Right lobe of liver (tissue), 4 donors: Measurements from ENCODE around the gene BOLA3.

Source experiments
- POLR2A ChIP-seq: fragments of 450-650 bp; IDR thresholded peaks from one replicate; pipeline ENCODE4 v1.6.1; 2017; ENCODE audit warnings: antibody characterized with exemption, mild to moderate bottlenecking
- TF ChIP-seq, protein P1 (sequence below), 4 donors: fragments of 200-600 bp in 3 of 4; fragments of 450-650 bp in 1 of 4; IDR thresholded peaks; one replicate each; pipeline versions ENCODE4 v1.5.1 to v1.8.0; 2016 to 2022; ENCODE audit warnings: antibody characterized with exemption in 4 of 4, mild to moderate bottlenecking in 2 of 4
- donor health status: DM: no; HTN: no; CAD: no.
- donor health status: DM: no; HTN: no; CAD: no.
- donor health status: DM: no; HTN: yes; CAD: no.

DNA sequence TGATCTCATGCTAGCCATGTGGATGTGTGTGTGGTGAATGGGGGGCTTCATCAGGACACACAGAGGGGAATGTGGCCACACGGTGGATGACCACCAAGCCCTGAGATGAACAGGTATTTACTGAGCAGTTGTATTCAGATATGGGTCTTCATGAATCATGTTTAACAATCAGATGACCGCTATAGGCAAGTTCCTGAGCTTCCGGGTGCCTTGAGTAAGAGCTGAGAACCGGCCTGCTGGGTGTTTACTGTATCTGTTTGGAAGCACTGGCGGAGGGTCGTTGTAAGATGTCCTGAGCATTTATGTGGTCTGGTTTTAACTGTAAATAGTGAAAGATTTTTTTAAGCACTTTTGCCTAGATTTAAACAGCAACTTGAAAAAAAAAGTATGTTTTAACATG is 43.9 kb downstream of the BOLA3 start:
- TF ChIP-seq, protein P1, sequence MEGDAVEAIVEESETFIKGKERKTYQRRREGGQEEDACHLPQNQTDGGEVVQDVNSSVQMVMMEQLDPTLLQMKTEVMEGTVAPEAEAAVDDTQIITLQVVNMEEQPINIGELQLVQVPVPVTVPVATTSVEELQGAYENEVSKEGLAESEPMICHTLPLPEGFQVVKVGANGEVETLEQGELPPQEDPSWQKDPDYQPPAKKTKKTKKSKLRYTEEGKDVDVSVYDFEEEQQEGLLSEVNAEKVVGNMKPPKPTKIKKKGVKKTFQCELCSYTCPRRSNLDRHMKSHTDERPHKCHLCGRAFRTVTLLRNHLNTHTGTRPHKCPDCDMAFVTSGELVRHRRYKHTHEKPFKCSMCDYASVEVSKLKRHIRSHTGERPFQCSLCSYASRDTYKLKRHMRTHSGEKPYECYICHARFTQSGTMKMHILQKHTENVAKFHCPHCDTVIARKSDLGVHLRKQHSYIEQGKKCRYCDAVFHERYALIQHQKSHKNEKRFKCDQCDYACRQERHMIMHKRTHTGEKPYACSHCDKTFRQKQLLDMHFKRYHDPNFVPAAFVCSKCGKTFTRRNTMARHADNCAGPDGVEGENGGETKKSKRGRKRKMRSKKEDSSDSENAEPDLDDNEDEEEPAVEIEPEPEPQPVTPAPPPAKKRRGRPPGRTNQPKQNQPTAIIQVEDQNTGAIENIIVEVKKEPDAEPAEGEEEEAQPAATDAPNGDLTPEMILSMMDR (IDR thresholded peaks at IDR 0.05): no peak
- no peak for TF ChIP-seq POLR2A
